OCI-LY1 (cell line): ENCODE data around the gene RANBP3L.

Experiments
- CTCF ChIP-seq: fragments of 200-600 bp; sonication (generic), shearing (Covaris generic); IDR thresholded peaks from 2 replicates; pipeline ENCODE4 v1.5.1; 2017; ENCODE audit warnings: mild to moderate bottlenecking, antibody characterized with exemption, low read length, moderate library complexity, mixed read lengths
- EZH2 ChIP-seq: fragments of 200-600 bp; sonication (generic), shearing (Covaris generic); IDR thresholded peaks from 2 replicates; pipeline ENCODE4 v1.8.0; 2017; ENCODE audit warnings: borderline replicate concordance, mixed run types, mild to moderate bottlenecking, antibody characterized with exemption, low read length, moderate library complexity, mixed read lengths

GRCh38 chr5:36215910-36216309, 85.8 kb downstream of the RANBP3L start:
- TF ChIP-seq CTCF: no peak
- TF ChIP-seq EZH2: no peak
